ENCODE measurements around the gene MSH3. TPM values are rescaled to one million over a fixed set of nuclear protein-coding genes. Genes with fewer than 3 reads are reported as not detected.
A peak's percentile ranks its signal among the peaks of the same experiment; 100 is the strongest.

MSH3 gene
- total RNA-seq, 1 donor from 2014 or later: 17.0 TPM

- DNase-seq (no peak), ATAC-seq (no peak)
- intact Hi-C loops (cut with DNase I): no loop called here
- H3K27ac ChIP-seq: no peak overlapping the region
- H3K4me1 ChIP-seq: no peaks in the 10 kb centered on the region
- H3K9me3 ChIP-seq: no peaks in the 10 kb centered on the region
- TF ChIP-seq CTCF (IDR thresholded peaks at IDR 0.05): no peak
- H3K4me3 ChIP-seq: no peak overlapping the region
- no peaks in the 10 kb centered on the region for H3K36me3 ChIP-seq
- no peaks in the 10 kb centered on the region for H3K27me3 ChIP-seq (ENCODE audit: low read depth)
These were observed 209.7 kb downstream of the MSH3 start for GRCh38 chr5:80864109-80864508.

DNA sequence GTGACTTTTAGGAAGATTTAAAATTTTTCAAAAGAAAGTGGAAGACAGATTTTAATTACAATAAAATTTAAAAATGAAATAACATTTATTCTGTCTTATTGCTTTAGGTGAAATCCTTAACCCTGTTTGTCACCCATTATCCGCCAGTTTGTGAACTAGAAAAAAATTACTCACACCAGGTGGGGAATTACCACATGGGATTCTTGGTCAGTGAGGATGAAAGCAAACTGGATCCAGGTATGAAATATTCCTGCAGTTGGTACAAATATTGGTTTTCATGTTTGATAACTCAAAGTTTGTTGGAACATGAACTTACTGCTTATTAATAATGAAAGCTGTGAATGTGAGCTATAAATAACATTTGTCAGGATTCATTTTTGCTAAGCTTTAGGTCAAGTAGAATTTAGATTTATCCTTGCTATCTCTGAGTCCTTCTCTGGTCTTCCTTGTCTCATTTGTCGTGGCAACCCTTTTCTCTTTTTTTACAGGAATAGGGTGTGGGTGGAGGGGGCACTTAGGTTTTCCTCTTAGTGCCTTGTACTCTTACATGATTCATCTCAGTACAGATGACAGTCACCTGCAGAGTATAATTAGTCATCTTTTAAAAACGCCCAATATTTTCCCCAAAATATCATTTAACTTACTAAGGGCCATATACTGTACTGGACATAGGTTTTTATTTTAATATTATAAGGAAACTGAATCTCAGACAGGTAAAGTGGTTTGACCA is 210.4 kb downstream of the MSH3 start:
- no peak for ATAC-seq
- Histone ChIP-seq H3K36me3 (no peaks in the 10 kb centered on the region), H3K4me3 (no peak overlapping the region), H3K27me3 (ENCODE audit: low read depth) (no peaks in the 10 kb centered on the region), H3K9me3 (no peaks in the 10 kb centered on the region), H3K27ac (no peak overlapping the region), H3K4me1 (no peaks in the 10 kb centered on the region)
- no peak for TF ChIP-seq CTCF (IDR thresholded peaks at IDR 0.05)
- intact Hi-C loops (cut with DNase I): no loop called here
- DNase-seq: no peak

- no peaks in the 10 kb centered on the region for H3K36me3 ChIP-seq
- no peaks in the 10 kb centered on the region for H3K9me3 ChIP-seq
- intact Hi-C loops (cut with DNase I): no loop called here
- no peak for DNase-seq
- no peak overlapping the region for H3K4me3 ChIP-seq
- no peak for TF ChIP-seq CTCF (IDR thresholded peaks at IDR 0.05)
- ATAC-seq: no peak
- H3K4me1 ChIP-seq: no peaks in the 10 kb centered on the region
- H3K27me3 ChIP-seq (ENCODE audit: low read depth): no peaks in the 10 kb centered on the region
- H3K27ac ChIP-seq: no peak overlapping the region
These were observed 211.1 kb downstream of the MSH3 start for GRCh38 chr5:80865551-80865950.

DNA sequence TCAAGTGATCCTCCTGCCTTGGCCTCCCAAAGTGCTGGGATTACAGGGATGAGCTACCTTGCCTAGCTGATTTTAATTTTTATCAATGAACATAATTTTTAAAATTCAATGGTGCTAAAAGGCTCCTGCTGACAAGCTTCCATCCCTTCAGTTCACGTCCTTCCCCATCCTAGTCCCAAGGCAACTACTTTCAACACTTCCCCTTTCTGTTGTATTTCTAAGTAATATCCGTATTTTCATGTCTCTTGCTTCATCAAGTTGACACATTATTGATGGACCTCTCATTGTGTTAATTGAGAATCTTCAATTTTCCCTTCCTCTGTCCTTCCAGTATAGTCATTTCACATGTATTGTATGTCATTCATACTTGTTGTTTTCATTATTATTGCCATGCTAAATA is 211.9 kb downstream of the MSH3 start:
- Histone ChIP-seq H3K36me3 (no peaks in the 10 kb centered on the region), H3K4me1 (no peaks in the 10 kb centered on the region), H3K4me3 (no peak overlapping the region), H3K9me3 (no peaks in the 10 kb centered on the region), H3K27ac (no peak overlapping the region), H3K27me3 (ENCODE audit: low read depth) (no peaks in the 10 kb centered on the region)
- DNase-seq: no peak
- ATAC-seq: peak; percentile 43 to 61
- no peak for TF ChIP-seq CTCF (IDR thresholded peaks at IDR 0.05)
- intact Hi-C loops (cut with DNase I): no loop called here

GRCh38 chr5:80867233-80867632 is 212.8 kb downstream of the MSH3 start:
- Histone ChIP-seq H3K27me3 (ENCODE audit: low read depth) (no peaks in the 10 kb centered on the region), H3K4me1 (no peaks in the 10 kb centered on the region), H3K9me3 (no peaks in the 10 kb centered on the region), H3K27ac (no peak overlapping the region), H3K36me3 (no peaks in the 10 kb centered on the region), H3K4me3 (no peak overlapping the region)
- intact Hi-C loops (cut with DNase I): no loop called here
- ATAC-seq (peak in 1 of 2 donors; percentile 47), DNase-seq (no peak)
- no peak for TF ChIP-seq CTCF (IDR thresholded peaks at IDR 0.05)

Measured in lower lobe of right lung (tissue), 2 donors.